ENCODE results near the gene ZBTB6. TPM values are rescaled to one million over a fixed set of nuclear protein-coding genes. Genes with fewer than 3 reads are reported as not detected.

Gene ZBTB6
- total and polyA plus RNA-seq, 7 donors: 3.0 to 14.5 (median 7.1) TPM

- 28 to 56% methylated on average over 1 of the region's 1 CpG for WGBS, 2 donors
Observed at GRCh38 chr9:122946461-122947005, 33.4 kb upstream of the ZBTB6 start.

DNA sequence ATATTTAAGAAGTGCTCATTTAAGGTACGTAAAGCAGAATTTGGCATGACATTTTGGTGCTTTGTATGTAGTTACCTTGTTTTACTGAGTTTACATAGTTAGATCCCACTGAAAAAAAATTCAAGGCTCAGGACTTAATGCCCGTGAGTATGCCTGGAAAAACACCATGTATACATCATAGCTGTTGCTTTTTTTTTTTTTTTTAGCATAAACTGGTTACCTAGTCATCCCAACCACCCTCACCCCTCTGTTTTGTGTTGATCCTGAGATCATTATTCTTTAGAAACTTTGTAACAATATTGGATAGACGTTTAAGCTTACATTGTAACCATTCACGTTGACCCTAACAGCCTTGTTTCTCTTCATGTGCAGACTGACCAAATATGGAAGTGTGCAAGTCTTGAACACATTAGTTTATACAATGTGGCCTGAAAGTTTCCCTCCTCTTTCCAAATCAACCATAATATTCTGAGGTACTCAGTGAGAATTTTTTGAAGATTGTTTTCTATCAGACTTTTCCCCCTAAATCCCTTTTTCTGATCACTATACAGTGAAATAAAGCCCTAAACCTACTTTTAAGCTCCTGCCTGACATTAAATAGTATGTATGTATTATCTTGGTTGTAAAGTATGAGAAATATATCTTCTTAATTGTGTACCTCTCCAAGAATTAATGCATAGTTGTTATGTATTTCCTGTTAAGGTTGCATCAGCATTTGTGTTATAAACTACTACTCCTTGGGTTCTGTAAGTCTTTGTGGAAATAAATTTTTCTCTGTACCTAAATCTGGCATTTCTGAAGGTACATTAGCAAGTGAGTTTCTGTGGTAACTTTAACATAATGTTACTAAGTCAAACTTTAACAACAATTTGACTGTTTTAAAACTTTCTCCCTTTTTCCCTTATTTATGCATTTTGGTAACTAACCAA is 32.1 kb upstream of the ZBTB6 start:
- no peak overlapping the region for H3K4me3 ChIP-seq
- DNase-seq: no peak
- no peaks in the 10 kb centered on the region for H3K9me3 ChIP-seq
- peak overlapping the region; percentile 57 to 97 (median 82) for H3K27ac ChIP-seq
- H3K4me1 ChIP-seq: peaks cover 0 to 83% (median 61%) of the 10 kb centered on the region in 4 donors
- H3K27me3 ChIP-seq: no peaks in the 10 kb centered on the region
- peaks cover 0 to 4% (median 0%) of the 10 kb centered on the region in 4 donors for H3K36me3 ChIP-seq
- WGBS, 2 donors: 55 to 70% methylated on average over 4 of the region's 4 CpGs
- TF ChIP-seq POLR2A (IDR thresholded peaks at IDR 0.05): no peak
- TF ChIP-seq, protein P1, sequence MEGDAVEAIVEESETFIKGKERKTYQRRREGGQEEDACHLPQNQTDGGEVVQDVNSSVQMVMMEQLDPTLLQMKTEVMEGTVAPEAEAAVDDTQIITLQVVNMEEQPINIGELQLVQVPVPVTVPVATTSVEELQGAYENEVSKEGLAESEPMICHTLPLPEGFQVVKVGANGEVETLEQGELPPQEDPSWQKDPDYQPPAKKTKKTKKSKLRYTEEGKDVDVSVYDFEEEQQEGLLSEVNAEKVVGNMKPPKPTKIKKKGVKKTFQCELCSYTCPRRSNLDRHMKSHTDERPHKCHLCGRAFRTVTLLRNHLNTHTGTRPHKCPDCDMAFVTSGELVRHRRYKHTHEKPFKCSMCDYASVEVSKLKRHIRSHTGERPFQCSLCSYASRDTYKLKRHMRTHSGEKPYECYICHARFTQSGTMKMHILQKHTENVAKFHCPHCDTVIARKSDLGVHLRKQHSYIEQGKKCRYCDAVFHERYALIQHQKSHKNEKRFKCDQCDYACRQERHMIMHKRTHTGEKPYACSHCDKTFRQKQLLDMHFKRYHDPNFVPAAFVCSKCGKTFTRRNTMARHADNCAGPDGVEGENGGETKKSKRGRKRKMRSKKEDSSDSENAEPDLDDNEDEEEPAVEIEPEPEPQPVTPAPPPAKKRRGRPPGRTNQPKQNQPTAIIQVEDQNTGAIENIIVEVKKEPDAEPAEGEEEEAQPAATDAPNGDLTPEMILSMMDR (IDR thresholded peaks at IDR 0.05): no peak
- no peak for TF ChIP-seq POLR2AphosphoS5 (IDR thresholded peaks at IDR 0.05)
- no peak for TF ChIP-seq EP300 (IDR thresholded peaks at IDR 0.05)
- intact Hi-C loops (cut with DNase I): loop anchor here (5.0 kb wide), 1 partner anchor 47 kb away; no protein-coding TSS in a partner anchor

More at GRCh38 chr9:122946461-122947005, 33.4 kb upstream of the ZBTB6 start:
- H3K27me3 ChIP-seq: no peaks in the 10 kb centered on the region
- H3K4me1 ChIP-seq: peaks cover 0 to 86% (median 62%) of the 10 kb centered on the region in 4 donors
- intact Hi-C loops (cut with DNase I): loop anchor here (5.0 kb wide), 1 partner anchor 46 kb away; no protein-coding TSS in a partner anchor
- no peak overlapping the region for H3K4me3 ChIP-seq
- H3K27ac ChIP-seq: peak overlapping the region; percentile 36 to 97 (median 82)
- H3K9me3 ChIP-seq: no peaks in the 10 kb centered on the region
- no peak for DNase-seq
- TF ChIP-seq POLR2AphosphoS5 (IDR thresholded peaks at IDR 0.05): no peak
- TF ChIP-seq, protein P1 (IDR thresholded peaks at IDR 0.05): no peak
- no peak for TF ChIP-seq EP300 (IDR thresholded peaks at IDR 0.05)
- no peak for TF ChIP-seq POLR2A (IDR thresholded peaks at IDR 0.05)
- H3K36me3 ChIP-seq: peaks cover 0 to 4% (median 0%) of the 10 kb centered on the region in 4 donors

DNA sequence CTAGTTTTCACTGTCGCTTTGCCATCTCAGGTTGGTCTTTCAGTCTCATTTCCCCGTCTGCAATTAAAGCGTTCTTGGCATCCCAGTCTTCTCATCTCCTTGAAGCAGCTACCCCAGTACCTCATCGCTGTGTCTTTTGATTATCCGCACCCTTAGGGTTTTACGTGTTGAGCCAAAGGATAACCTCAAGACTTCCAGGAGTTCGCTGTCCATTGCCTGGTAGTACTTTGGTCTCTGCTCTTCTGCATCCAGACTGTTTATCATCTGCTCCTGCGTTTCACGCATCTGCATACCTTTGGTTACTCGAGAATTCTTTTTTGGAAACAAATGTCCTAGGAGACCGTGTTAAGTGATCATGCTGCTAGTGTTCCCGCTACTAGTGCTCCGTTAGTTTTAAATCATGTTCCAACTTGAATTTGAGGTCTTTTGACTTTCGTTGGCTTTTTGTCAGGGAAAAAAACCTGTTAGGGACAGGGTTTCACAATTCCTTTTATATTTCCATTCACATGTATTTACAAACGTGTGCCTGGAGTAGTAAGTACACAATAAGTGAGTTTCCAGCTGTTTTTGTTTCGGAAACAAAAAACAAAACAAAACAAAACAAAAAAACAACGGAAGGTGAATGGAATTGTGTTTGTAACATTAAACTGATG is 28.6 kb upstream of the ZBTB6 start:
- WGBS, 2 donors: 3 to 13% methylated on average over 17 of the region's 17 CpGs
- no peaks in the 10 kb centered on the region for H3K27me3 ChIP-seq
- H3K27ac ChIP-seq: peak overlapping the region; percentile 92 to 97 (median 94)
- peak in 2 of 4 donors; percentile 17 to 32 for TF ChIP-seq POLR2AphosphoS5 (IDR thresholded peaks at IDR 0.05)
- no peak for TF ChIP-seq EP300 (IDR thresholded peaks at IDR 0.05)
- intact Hi-C loops (cut with DNase I): loop anchor here (2.0 kb wide), 1 partner anchor 37 kb away; the partner anchor contains the start of gene RC3H2
- peaks cover 0 to 18% (median 0%) of the 10 kb centered on the region in 4 donors for H3K36me3 ChIP-seq
- no peaks in the 10 kb centered on the region for H3K9me3 ChIP-seq
- peak; percentile 52 for DNase-seq
- H3K4me1 ChIP-seq: peaks cover 0 to 56% (median 43%) of the 10 kb centered on the region in 4 donors
- H3K4me3 ChIP-seq: peak overlapping the region; percentile 72 to 86 (median 80)

- 0% methylated on average over 54 of the region's 54 CpGs for WGBS, 2 donors
- intact Hi-C loops (cut with DNase I): loop anchor here (2.0 kb wide), 1 partner anchor 36 kb away; the partner anchor contains the start of gene RC3H2
- DNase-seq: peak; percentile 100
- H3K27me3 ChIP-seq: no peaks in the 10 kb centered on the region
- H3K27ac ChIP-seq: peak within 1 kb of the TSS; percentile 92 to 97 (median 94)
- peak within 1 kb of the TSS; percentile 72 to 86 (median 80) for H3K4me3 ChIP-seq
- H3K4me1 ChIP-seq: peaks cover 0 to 49% (median 35%) of the 10 kb centered on the region in 4 donors
- H3K9me3 ChIP-seq: no peaks in the 10 kb centered on the region
- TF ChIP-seq POLR2A (IDR thresholded peaks at IDR 0.05) (peak; percentile 76 to 81), EP300 (IDR thresholded peaks at IDR 0.05) (peak in 1 of 4 donors; percentile 32), POLR2AphosphoS5 (IDR thresholded peaks at IDR 0.05) (peak; percentile 91 to 98 (median 96))
- TF ChIP-seq, protein P1 (IDR thresholded peaks at IDR 0.05): no peak
- peaks cover 0 to 24% (median 2%) of the 10 kb centered on the region in 4 donors for H3K36me3 ChIP-seq
Observed at GRCh38 chr9:122940749-122941581, 27.8 kb upstream of the ZBTB6 start, which contains the start of gene RABGAP1. RABGAP1 (plus strand) TSS chr9:122941020; CDS start chr9:122957060, 16,040 bp downstream.

Measured in sigmoid colon (tissue), 7 donors.